ENCODE measurements around the gene ACTL7A.

ACTL7A gene

DNA sequence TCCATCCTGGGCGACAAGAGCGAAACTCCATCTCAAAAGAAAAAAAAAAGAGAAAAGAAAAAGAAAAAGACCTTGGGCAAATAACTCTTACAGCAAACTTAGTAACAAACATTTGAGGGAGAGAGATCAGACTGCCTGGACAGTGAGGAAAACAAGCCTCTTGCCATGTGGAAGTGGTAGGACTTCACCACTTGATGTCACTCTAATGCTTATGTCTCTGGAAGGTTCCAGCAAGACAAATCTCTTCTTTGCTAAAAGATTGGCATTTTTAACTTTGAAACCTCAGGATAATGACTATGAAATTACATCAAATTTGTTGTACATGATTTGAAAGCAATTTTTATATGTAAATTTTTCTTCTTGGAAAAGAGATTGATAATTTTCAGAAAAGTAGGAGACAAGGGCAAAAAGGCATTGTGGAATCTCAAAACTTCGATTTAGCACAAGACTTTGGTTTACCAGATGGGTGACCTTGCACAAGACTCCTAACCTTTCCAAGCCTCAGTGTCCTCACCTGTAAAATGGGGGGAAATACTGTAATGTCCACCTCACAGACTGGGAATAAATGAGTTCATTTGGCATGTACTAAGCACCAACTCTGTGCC, 11.7 kb upstream of the ACTL7A start:
- peak; percentile 55 for DNase-seq (ENCODE audit: low spot score)
- TF ChIP-seq, protein P1, sequence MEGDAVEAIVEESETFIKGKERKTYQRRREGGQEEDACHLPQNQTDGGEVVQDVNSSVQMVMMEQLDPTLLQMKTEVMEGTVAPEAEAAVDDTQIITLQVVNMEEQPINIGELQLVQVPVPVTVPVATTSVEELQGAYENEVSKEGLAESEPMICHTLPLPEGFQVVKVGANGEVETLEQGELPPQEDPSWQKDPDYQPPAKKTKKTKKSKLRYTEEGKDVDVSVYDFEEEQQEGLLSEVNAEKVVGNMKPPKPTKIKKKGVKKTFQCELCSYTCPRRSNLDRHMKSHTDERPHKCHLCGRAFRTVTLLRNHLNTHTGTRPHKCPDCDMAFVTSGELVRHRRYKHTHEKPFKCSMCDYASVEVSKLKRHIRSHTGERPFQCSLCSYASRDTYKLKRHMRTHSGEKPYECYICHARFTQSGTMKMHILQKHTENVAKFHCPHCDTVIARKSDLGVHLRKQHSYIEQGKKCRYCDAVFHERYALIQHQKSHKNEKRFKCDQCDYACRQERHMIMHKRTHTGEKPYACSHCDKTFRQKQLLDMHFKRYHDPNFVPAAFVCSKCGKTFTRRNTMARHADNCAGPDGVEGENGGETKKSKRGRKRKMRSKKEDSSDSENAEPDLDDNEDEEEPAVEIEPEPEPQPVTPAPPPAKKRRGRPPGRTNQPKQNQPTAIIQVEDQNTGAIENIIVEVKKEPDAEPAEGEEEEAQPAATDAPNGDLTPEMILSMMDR (IDR thresholded peaks at IDR 0.05; ENCODE audit: extremely low read depth, missing control alignments), result no peak

DNA sequence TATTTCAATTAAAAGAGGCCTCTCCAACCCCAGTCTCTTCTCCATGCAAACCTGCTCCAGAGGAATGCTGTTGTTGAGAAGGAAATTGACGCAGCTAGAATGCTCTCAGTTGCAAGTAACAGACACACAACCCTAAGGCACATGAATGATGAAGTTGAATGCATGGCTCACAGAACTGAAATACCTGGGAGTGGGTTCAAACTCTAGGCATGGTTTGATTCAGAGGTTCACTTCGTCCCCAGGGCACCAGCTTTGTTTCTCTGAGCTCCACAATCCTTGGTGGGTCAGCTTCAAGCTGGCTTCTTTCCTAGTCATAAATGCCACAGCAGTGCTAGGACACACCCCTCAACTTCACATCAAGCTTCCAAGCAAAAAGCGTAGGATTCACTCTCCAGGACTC, 10.9 kb upstream of the ACTL7A start:
- DNase-seq (ENCODE audit: low spot score), result no peak
- TF ChIP-seq, protein P1 (IDR thresholded peaks at IDR 0.05; ENCODE audit: extremely low read depth, missing control alignments), result no peak

DNA sequence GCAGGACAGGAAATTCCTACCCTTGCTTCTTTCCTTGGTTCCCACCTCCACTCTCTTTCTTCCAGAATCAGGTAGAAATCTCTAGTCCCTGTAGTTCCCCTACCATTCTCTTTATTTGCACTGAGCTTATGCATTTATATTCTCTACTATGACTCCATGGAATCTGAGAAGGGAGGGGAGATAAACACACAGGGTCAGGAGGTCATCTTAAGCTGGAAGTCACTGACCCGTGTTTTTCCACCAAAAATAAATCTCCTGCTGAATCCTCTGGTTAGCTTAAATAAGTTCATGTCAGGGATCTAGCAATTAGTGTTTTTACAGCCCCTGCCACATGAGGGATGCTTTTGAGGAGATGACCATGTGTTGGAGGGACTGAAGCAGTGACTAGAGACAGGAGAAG, 10.0 kb upstream of the ACTL7A start:
- TF ChIP-seq, protein P1 (IDR thresholded peaks at IDR 0.05; ENCODE audit: extremely low read depth, missing control alignments), result no peak
- no peak for DNase-seq (ENCODE audit: low spot score)

DNA sequence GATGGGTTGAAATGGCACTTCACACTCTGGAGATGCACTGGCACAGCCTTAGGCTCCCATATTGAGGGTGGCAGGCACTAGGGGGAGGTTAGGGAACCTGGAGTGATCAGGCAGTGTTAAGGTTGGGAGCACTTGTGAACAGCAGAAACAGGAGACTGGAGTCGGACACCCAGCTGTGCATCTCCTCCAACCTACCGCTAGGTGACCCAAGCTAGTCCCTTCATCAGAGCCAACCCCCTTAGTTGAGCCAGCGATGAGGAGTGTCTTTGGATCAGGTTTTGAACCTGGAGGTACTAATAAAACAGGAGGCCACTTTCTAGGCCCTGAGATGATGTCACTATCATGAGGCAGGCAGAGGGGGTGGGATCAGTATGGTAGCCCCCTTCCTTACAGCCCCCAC, 8.0 kb upstream of the ACTL7A start:
- TF ChIP-seq, protein P1 (IDR thresholded peaks at IDR 0.05; ENCODE audit: extremely low read depth, missing control alignments), result no peak
- no peak for DNase-seq (ENCODE audit: low spot score)

DNA sequence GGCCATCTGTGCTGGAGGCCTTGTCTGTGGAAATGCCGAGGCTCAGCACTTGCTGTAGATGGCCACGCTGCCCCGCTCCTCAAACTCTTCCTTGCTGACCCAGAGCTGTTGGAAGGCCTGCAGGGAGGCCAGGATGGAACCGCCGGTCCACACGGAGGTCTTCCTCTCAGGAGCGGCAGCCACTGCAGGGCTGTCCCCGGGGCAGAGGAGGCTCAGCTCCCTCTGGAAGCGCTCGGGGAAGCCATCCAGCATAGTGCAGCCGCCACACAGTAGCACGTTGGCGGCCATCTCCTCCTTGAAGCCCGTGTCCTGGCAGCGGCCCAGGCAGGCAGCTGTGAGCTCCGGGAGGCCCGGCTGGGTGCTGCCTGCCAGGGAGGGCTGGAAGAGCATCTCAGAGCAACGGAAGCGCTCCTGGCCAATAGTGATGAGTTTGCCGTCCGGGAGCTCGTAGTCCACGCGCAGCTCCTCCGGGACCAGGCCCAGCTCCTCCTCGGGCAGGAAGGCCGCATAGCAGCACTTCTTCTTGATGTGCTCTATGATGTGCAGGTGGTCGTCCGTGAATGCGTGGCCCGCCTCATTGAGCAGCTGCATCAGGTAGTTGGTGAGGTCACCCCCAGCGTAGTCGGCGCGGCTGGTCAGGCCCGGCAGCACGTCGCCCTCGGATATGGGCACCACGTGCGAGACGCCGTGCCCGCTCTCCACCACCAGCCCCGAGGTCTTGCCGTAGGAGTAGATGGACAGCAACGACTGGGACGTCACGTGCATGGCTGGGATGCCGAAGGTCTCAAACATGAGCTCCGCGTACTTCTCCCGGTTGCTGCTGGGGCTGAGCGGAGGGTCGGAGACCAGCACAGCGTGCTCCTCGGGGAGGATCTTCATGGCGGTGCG, 7.2 kb upstream of the ACTL7A start:
- no peak for DNase-seq (ENCODE audit: low spot score)
- TF ChIP-seq, protein P1 (IDR thresholded peaks at IDR 0.05; ENCODE audit: extremely low read depth, missing control alignments), result no peak

DNA sequence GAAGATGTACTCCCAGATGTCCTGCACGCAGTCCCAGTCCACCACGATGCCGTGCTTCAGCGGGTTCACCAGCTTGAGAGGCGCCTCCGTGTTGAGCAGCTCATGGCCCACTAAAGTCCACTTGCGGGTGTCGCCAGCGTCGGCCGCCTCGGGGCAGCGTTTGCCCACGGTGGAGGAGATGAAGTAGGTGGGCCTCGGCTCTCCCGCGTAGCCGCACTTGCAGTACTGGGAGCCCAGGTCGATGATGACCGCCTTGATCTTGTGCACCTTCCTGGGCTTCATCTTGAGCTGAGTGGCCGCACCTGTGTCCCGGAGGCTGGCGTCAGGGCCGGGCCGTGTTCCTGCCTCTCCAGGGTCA, 6.6 kb upstream of the ACTL7A start:
- TF ChIP-seq, protein P1 (IDR thresholded peaks at IDR 0.05; ENCODE audit: extremely low read depth, missing control alignments), result no peak
- no peak for DNase-seq (ENCODE audit: low spot score)

DNA sequence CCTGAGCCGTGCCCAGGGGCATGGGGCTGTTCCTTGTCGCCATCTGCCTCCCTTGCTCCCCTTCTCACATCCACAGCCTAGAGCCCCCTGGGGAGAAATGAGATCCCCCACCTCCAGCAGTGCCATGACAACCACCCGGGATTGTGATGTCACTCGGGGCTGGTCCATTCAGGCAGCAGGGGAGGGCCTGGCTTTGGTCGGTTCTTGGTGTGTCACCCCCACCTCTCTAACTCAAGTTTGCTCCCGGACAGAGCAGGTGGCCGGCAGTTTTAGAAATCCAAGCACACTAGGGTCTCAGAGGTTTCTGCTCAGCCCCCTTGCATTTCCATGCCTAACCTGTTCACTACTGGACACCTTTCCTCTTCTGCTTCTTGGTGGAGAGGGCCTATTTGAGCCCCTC, 6.2 kb upstream of the ACTL7A start, which contains the start of gene ACTL7B:
ACTL7B (minus strand) TSS at position 99 of the 400 bp plus-strand sequence; CDS start at position 43, 56 bp downstream.
- TF ChIP-seq, protein P1 (IDR thresholded peaks at IDR 0.05; ENCODE audit: extremely low read depth, missing control alignments), result no peak
- DNase-seq (ENCODE audit: low spot score), result no peak

Data from GM20000 (cell line).